HCT116 (cell line): ENCODE measurements around the gene TDRD3. TPM values are rescaled to one million over a fixed set of nuclear protein-coding genes. Genes with fewer than 3 reads are reported as not detected.
"Not testable (repeated sequence)": the region's sequence is repeated elsewhere in the genome, so short reads cannot be mapped to it uniquely, and the experiment has no call there.

Source experiments
- ATAC-seq: fragments of 200-7000 bp; cut with Tn5 transposase; 2 replicates; pipeline ENCODE4 v1.9.1; 2020; ENCODE audit warnings: mild to moderate bottlenecking, moderate library complexity
- BruUV-seq: library from RNA; stranded (reverse); fragments of 400-500 nt; replicated peaks from 2 replicates; lab custom pipeline; 2021; lab: Mats Ljungman, UMichigan
- CTCF ChIA-PET: fragments of 300-600 bp; sonication (Branson Sonifier 250); formaldehyde crosslinking; loops from one replicate; lab custom pipeline; 2021; ENCODE audit warnings: antibody characterized with exemption; lab: Charles Lee
- POLR2A ChIA-PET: fragments of 300-600, 350-600 bp; sonication (Branson Sonifier 250); formaldehyde crosslinking; loops from one replicate; lab custom pipeline; 2021; ENCODE audit warnings: antibody characterized with exemption; lab: Charles Lee
- RAD21 ChIA-PET, 2 experiments: fragments of 300-600 bp; sonication (Branson Sonifier 250); formaldehyde crosslinking; loops; one replicate each; lab custom pipeline; 2023; ENCODE audit warnings: low total read pairs in 2 of 2; ENCODE audit not compliant: uncharacterized antibody in 2 of 2, unreplicated experiment in 2 of 2, low non-redundant PET in 1 of 2; lab: Charles Lee
- DNase-seq: peaks from one replicate; pipeline ENCODE4 v3.0.0-alpha.2; 2010; ENCODE audit warnings: low read depth, low spot score
- H2AFZ ChIP-seq: fragments of 200-600 bp; shearing (Covaris generic), sonication (generic); 2 replicates; pipeline ENCODE4 v1.6.1; 2017; ENCODE audit warnings: low read depth, mixed run types, mixed read lengths, antibody characterized with exemption, low read length; ENCODE audit not compliant: poor library complexity, severe bottlenecking
- H3K27ac ChIP-seq: 2 replicates; pipeline ENCODE4 v1.5.1; 2012; ENCODE audit warnings: low read depth, low read length
- H3K27me3 ChIP-seq: fragments of 200-600 bp; sonication (generic); 2 replicates; pipeline ENCODE4 v1.6.1; 2016; ENCODE audit warnings: mixed run types, low read length, mixed read lengths; ENCODE audit not compliant: insufficient read depth
- H3K36me3 ChIP-seq, 2 experiments: fragments of 200-500 bp in 1 of 2; fragments of 200-600 bp in 1 of 2; sonication (Bioruptor generic) in 1 of 2; sonication (generic) in 1 of 2; 2 replicates each; pipeline versions ENCODE4 v1.5.1 to v1.6.1; 2014 to 2016; ENCODE audit warnings: low read length in 2 of 2, inconsistent platforms in 1 of 2, mixed read lengths in 1 of 2, mixed run types in 1 of 2; ENCODE audit not compliant: insufficient read depth in 2 of 2, control insufficient read depth in 1 of 2
- H3K4me1 ChIP-seq, 2 experiments: fragments of 200-600 bp in 1 of 2; sonication (generic) in 1 of 2; 2 replicates each; pipeline versions ENCODE4 v1.5.1 to v1.6.1; 2012 to 2017; ENCODE audit warnings: low read length in 2 of 2, inconsistent platforms in 1 of 2, mild to moderate bottlenecking in 1 of 2, mixed read lengths in 1 of 2, mixed run types in 1 of 2, moderate library complexity in 1 of 2; ENCODE audit not compliant: insufficient read depth in 2 of 2, control insufficient read depth in 1 of 2
- H3K4me2 ChIP-seq: fragments of 200-600 bp; sonication (generic); 2 replicates; pipeline ENCODE4 v1.6.1; 2017; ENCODE audit warnings: mixed run types, low read length, mixed read lengths
- H3K4me3 ChIP-seq, 2 experiments: fragments of 200-600 bp in 1 of 2; sonication (generic) in 1 of 2; replicated peaks in 1 of 2; 2 replicates each; pipeline ENCODE4 v1.5.1; 2011 to 2016; ENCODE audit warnings: low read length in 2 of 2, control low read depth in 1 of 2, low read depth in 1 of 2, mild to moderate bottlenecking in 1 of 2, mixed read lengths in 1 of 2, mixed run types in 1 of 2
- H3K79me2 ChIP-seq: fragments of 200-600 bp; sonication (generic); 2 replicates; pipeline ENCODE4 v1.6.1; 2017; ENCODE audit warnings: mild to moderate bottlenecking, mixed run types, low read length, moderate library complexity, mixed read lengths; ENCODE audit not compliant: insufficient read depth
- H3K9ac ChIP-seq: fragments of 200-600 bp; sonication (generic); 2 replicates; pipeline ENCODE4 v1.6.1; 2016; ENCODE audit warnings: low read length, mixed read lengths
- H3K9me2 ChIP-seq: fragments of 200-600 bp; sonication (generic), shearing (Covaris generic); 2 replicates; pipeline ENCODE4 v1.6.1; 2017; ENCODE audit warnings: mixed run types, mild to moderate bottlenecking, moderate library complexity; ENCODE audit not compliant: insufficient read depth
- H3K9me3 ChIP-seq, 2 experiments: fragments of 200-500 bp in 1 of 2; fragments of 200-600 bp in 1 of 2; sonication (Bioruptor generic) in 1 of 2; sonication (generic) in 1 of 2; 2 replicates each; pipeline ENCODE4 v1.6.1; 2014 to 2017; ENCODE audit warnings: low read length in 2 of 2, mixed read lengths in 2 of 2, inconsistent platforms in 1 of 2, low read depth in 1 of 2, mild to moderate bottlenecking in 1 of 2, mixed run types in 1 of 2, moderate library complexity in 1 of 2; ENCODE audit not compliant: control insufficient read depth in 1 of 2, insufficient read depth in 1 of 2
- H4K20me1 ChIP-seq: fragments of 200-600 bp; sonication (generic), shearing (Covaris generic); 2 replicates; pipeline ENCODE4 v1.6.1; 2017; ENCODE audit warnings: mixed run types, mild to moderate bottlenecking, moderate library complexity; ENCODE audit not compliant: insufficient read depth
- CBX3 ChIP-seq: IDR thresholded peaks from 2 replicates; pipeline ENCODE4 v1.6.1; 2012; ENCODE audit warnings: low read depth
- CEBPB ChIP-seq: IDR thresholded peaks from 2 replicates; pipeline ENCODE4 v1.6.1; 2012; ENCODE audit warnings: low read depth
- CTCF ChIP-seq, 3 experiments: fragments of 200-600 bp in 1 of 3; sonication (generic) in 1 of 3; IDR thresholded peaks in 2 of 3; conservative IDR thresholded peaks in 1 of 3; 2 replicates each; pipeline ENCODE4 v1.5.1; 2012 to 2017; ENCODE audit warnings: low read depth in 2 of 3, low read length in 2 of 3, antibody characterized with exemption in 1 of 3, borderline replicate concordance in 1 of 3, control low read depth in 1 of 3, mild to moderate bottlenecking in 1 of 3, mixed read lengths in 1 of 3, mixed run types in 1 of 3, moderate library complexity in 1 of 3; ENCODE audit not compliant: insufficient read depth in 1 of 3
- EGR1 ChIP-seq: IDR thresholded peaks from 2 replicates; pipeline ENCODE4 v1.6.1; 2012; ENCODE audit warnings: low read depth
- EZH2 ChIP-seq: fragments of 200-600 bp; sonication (generic); IDR thresholded peaks from 2 replicates; pipeline ENCODE4 v1.6.1; 2017; ENCODE audit warnings: antibody characterized with exemption, mixed run types
- EZH2phosphoT487 ChIP-seq: fragments of 200-600 bp; IDR thresholded peaks from 2 replicates; pipeline ENCODE4 v1.6.1; 2018; ENCODE audit warnings: antibody characterized with exemption, borderline replicate concordance
- FOSL1 ChIP-seq: IDR thresholded peaks from 2 replicates; pipeline ENCODE4 v1.6.1; 2012; ENCODE audit warnings: low read depth
- JUND ChIP-seq: IDR thresholded peaks from 2 replicates; pipeline ENCODE4 v1.6.1; 2012
- MAX ChIP-seq: IDR thresholded peaks from 2 replicates; pipeline ENCODE4 v1.6.1; 2012
- RAD21 ChIP-seq: IDR thresholded peaks from 2 replicates; pipeline ENCODE4 v1.6.1; 2012; ENCODE audit warnings: low read depth, mild to moderate bottlenecking
- SIN3A ChIP-seq: IDR thresholded peaks from 2 replicates; pipeline ENCODE4 v1.6.1; 2012; ENCODE audit warnings: low read depth
- SP1 ChIP-seq: IDR thresholded peaks from 2 replicates; pipeline ENCODE4 v1.6.1; 2012; ENCODE audit warnings: low read depth
- YY1 ChIP-seq: IDR thresholded peaks from 2 replicates; pipeline ENCODE4 v1.6.1; 2011; ENCODE audit warnings: low read length, low read depth, moderate library complexity, mild to moderate bottlenecking; ENCODE audit not compliant: insufficient replicate concordance; ENCODE audit errors: extremely low read depth
- intact Hi-C: fragments of 100-400 bp; cut with micrococcal nuclease; formaldehyde crosslinking; loops from 2 replicates; pipeline ENCODE4 v1.10.0; 2022
- total RNA-seq: library from RNA; stranded (reverse); gene quantifications from one replicate; pipeline ENCODE4 v1.2.1, GENCODE V29; 2021; ENCODE audit not compliant: unreplicated experiment
- TF ChIP-seq, protein P1 (sequence below): IDR thresholded peaks from 2 replicates; pipeline ENCODE4 v1.6.1; 2012

TDRD3 gene
- total RNA-seq, 1 experiment from 2014 or later: 16.9 TPM

DNA sequence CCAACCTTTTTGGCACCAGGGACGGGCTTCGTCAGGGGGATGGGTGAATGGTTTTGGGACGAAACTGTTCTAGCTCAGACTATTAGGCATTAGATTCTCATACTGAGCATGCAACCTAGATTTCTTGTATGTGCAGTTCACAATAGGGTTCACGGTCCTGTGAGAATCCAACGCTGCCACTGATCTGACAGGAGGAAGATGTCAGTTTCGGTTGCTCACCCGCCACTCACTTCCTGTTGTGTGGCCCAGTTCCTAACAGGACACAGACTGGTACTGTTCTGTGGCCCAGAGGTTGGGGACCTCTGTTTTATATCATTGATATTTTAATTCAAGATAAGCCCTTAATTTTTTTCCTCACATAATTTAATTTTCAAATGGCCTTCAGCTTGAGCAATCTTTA is 26.7 kb upstream of the TDRD3 start:
- POLR2A ChIA-PET: no interaction called here

GRCh38 chr13:60372141-60372540 is 24.9 kb upstream of the TDRD3 start:
- Histone ChIP-seq H3K9me3 (no peaks in the 10 kb centered on the region), H3K4me1 (no peaks in the 10 kb centered on the region), H3K4me3 (no peak overlapping the region), H3K9me2 (no peaks in the 10 kb centered on the region), H4K20me1 (no peaks in the 10 kb centered on the region), H3K27ac (no peak overlapping the region), H3K27me3 (no peaks in the 10 kb centered on the region), H3K4me2 (no peak overlapping the region), H3K9ac (no peak overlapping the region), H2AFZ (no peak overlapping the region), H3K79me2 (no peaks in the 10 kb centered on the region), H3K36me3 (no peaks in the 10 kb centered on the region)
- DNase-seq (no peak), ATAC-seq (no peak)
- TF ChIP-seq YY1 (no peak), SIN3A (no peak), MAX (no peak), EZH2 (no peak), SP1 (no peak), CTCF (IDR thresholded peaks at IDR 0.05 in 2 of 3, conservative IDR thresholded peaks at IDR 0.05 in 1 of 3; ENCODE audit: borderline replicate concordance in 1 of 3, insufficient read depth in 1 of 3, low read depth in 2 of 3, low read length in 2 of 3) (no peak), EGR1 (no peak), FOSL1 (no peak), EZH2phosphoT487 (no peak), JUND (no peak), CEBPB (no peak), CBX3 (no peak)
- TF ChIP-seq, protein P1, sequence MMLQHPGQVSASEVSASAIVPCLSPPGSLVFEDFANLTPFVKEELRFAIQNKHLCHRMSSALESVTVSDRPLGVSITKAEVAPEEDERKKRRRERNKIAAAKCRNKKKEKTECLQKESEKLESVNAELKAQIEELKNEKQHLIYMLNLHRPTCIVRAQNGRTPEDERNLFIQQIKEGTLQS: no peak
- ChIA-PET POLR2A (no interaction called here), RAD21 (no interaction called here), CTCF (no interaction called here)
- intact Hi-C loops: no loop called here
- BruUV-seq: no TSS peak

More for the DNA sequence above, 26.7 kb upstream of the TDRD3 start:
- Histone ChIP-seq H3K36me3 (no peaks in the 10 kb centered on the region), H3K27me3 (no peaks in the 10 kb centered on the region), H3K4me3 (no peak overlapping the region), H3K9me2 (no peaks in the 10 kb centered on the region), H3K79me2 (no peaks in the 10 kb centered on the region), H3K9ac (no peak overlapping the region), H3K27ac (no peak overlapping the region), H3K4me2 (no peak overlapping the region), H3K9me3 (no peaks in the 10 kb centered on the region), H4K20me1 (no peaks in the 10 kb centered on the region), H2AFZ (no peak overlapping the region), H3K4me1 (no peaks in the 10 kb centered on the region)
- no peak for TF ChIP-seq RAD21
- ChIA-PET RAD21 (no interaction called here), CTCF (no interaction called here)
- no peak for DNase-seq
- no peak for ATAC-seq
- BruUV-seq: no TSS peak
- intact Hi-C loops: no loop called here

GRCh38 chr13:60379282-60379681 is 17.7 kb upstream of the TDRD3 start:
- RAD21 ChIA-PET, H3K9me3 ChIP-seq, BruUV-seq, H3K27ac ChIP-seq, intact Hi-C loops, H3K4me2 ChIP-seq, H3K9me2 ChIP-seq, H4K20me1 ChIP-seq, H3K4me3 ChIP-seq, H3K36me3 ChIP-seq, POLR2A ChIA-PET, H3K9ac ChIP-seq, H3K27me3 ChIP-seq, CTCF ChIA-PET, H3K79me2 ChIP-seq, DNase-seq, H3K4me1 ChIP-seq, ATAC-seq: not testable (repeated sequence)
- H2AFZ ChIP-seq: peak overlapping the region; percentile 66
